ENCODE data around the gene CRK.

CRK gene

GRCh38 chr17:1486802-1487695, 31.0 kb upstream of the CRK start:
- peak; percentile 42 to 62 (median 43) for DNase-seq (ENCODE audit: low read depth in 4 of 4, low spot score in 1 of 4)

- DNase-seq (ENCODE audit: low read depth in 4 of 4, low spot score in 1 of 4): peak in 3 of 4 experiments; percentile 33 to 50 (median 47)
These were observed 29.7 kb upstream of the CRK start for GRCh38 chr17:1485423-1486376.

- no peak for DNase-seq (ENCODE audit: low read depth in 4 of 4, low spot score in 1 of 4)
These were observed 28.8 kb upstream of the CRK start for GRCh38 chr17:1484676-1485422.

DNA sequence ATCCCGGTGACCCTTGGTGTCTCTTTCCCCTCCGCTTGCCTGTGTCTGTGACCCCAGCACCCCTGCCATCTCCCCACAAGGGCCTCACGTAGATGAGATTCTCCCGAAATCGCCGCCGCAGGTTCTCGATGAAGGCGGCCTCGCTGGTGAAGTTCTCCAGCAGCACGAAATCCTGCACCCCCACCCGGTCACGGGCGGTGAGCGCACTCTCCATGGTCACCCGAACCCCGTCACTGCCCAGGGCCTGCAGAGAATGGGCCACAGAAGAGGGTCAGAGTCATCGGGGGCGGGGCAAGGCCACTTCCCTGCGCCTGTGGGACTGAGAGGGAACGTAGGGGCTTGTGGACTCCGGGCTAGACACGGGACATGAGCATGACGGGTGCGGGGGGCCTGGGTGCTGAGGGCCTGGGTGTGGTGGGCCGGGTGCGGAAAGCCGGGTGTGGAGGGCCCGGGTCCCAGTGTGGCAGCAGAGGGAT, 28.1 kb upstream of the CRK start:
- DNase-seq (ENCODE audit: low read depth in 4 of 4, low spot score in 1 of 4): no peak

GRCh38 chr17:1482680-1483079, 26.6 kb upstream of the CRK start:
- DNase-seq (ENCODE audit: low read depth in 4 of 4, low spot score in 1 of 4): no peak

DNA sequence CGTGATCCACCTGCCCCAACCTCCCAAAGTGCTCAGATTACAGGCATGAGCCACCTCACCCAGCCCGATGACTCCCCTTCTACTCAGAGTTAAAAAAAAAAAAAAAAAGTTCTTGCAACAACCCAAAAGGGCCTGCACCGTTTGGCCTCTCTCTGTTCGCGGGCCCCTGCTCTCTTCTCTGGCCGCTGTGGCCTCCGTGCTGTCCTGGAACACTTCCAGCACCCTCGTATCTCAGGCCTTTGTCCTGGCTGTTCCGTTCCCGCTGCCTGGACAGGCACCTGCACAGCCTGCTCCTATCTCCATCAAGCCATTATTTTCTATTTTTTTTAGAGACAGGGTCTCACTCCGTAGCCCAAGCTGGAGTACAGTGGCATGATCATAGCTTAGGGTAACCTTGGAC, 25.7 kb upstream of the CRK start:
- DNase-seq (ENCODE audit: low read depth in 4 of 4, low spot score in 1 of 4): no peak

DNA sequence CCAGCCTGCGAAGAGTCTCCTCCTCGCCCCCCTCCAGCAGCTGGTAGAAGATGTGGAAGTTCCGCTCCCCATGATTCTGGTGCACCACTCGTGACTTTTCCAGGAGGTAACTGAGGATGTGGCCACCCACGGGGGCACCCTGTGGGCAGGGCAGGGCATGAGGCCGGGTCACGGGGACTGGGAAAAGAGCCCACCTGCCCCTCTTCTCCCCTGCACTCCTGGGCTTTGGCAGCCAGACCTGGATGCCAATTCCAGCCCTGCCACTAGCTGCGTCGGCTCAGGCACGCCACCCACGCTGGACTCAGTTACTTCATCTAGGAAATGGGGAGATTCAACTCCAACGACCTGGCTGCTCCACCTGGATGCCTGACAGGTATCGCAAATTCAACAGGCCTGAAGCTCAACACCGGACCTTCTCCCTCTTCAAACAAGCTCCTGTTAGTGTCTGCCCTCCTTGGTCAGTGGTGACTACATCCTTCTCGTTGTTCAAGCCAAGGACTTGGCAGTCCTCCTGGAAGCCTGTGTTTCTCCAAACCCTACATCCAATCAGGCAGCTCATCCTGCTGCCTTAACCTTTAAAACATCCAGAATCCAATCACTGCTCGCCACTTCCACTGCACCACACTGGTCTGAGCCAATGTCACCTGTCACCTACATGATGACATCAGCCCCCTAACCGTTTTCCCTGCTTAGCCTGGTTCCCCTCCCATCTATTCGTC, 24.9 kb upstream of the CRK start:
- no peak for DNase-seq (ENCODE audit: low read depth in 4 of 4, low spot score in 1 of 4)

DNA sequence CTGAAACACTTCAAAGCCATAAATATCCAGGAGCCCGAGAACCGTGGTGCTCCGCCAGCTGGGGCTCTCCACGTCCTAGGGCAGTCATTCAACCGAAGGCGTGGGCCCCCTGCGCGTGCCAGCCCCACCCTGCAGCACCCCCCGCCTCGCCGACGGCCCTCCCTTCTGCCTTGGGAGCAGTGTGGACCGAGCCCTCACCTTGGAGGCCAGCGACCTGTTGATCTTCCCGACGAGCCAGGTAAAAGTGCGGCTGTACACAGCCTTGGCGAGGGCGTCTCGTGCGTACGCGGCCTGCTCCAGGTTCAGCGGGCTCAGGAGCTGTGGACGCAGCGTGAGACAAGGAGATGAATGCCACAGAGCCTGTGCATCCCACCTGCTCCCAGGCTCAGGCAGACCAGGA, 22.4 kb upstream of the CRK start:
- no peak for DNase-seq (ENCODE audit: low read depth in 4 of 4, low spot score in 1 of 4)

DNA sequence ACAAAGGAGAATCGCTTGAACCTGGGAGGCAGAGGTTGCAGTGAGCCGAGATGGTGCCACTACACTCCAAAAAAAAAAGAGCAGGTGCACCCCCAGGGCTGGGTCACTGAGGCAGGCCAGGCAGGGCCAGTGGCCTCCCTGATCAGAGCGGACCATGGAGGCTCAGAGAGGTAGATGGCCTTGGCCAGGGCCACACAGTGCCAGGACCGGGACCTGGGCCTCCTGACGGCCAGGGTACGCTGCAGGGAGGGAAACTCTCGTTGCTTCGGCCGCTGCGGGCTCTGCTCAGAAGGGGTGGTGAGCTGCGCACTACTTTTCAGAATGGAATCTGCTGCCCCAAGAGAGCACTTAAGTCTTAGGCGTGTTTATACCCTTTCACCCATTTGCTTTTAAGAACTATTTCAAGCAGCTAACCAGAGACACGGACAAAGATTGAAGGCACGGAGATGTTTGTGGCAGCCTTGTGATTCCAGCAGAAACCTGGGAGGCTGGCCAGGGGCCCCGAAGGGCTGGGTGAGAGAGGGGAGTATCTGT, 19.4 kb upstream of the CRK start:
- DNase-seq (ENCODE audit: low read depth in 4 of 4, low spot score in 1 of 4): no peak

DNA sequence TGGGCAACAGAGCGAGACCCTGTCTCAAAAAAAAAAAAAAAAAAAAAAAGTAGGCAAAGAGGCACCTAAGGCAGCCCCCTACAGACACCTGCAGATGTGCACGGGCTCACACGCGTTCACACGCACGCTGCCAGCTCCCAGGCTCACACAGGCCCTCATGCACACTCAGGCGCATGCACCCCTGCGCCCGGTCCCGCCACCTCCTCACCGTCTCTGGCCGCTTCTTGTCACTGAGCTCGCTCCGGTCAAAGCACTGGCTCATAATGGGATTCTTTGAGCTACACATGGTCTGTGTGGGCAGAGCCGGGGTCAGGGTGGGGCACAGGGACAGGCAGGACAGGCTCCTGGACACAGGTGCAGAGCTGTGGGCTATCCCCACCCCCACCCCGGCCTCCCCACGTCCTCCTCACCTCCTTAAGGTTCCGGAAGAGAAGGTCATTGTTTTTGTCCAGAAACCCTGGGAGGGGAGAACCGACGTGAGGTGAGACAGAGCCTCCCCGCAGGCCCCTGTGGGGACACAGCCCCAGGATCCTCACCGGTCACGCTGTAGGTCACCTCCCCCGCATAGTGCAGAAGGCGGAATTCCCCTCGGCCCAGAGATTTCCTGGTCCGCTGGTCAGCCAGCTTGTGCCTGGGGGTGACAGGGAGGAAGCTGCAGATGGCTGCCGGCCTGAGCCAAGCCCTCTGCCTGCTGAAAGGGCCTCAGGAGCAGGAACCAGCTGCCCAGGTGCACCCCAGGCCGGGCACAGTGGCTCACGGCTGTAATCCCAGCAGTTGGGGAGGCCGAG, 18.6 kb upstream of the CRK start:
- DNase-seq (ENCODE audit: low read depth in 4 of 4, low spot score in 1 of 4): no peak

DNA sequence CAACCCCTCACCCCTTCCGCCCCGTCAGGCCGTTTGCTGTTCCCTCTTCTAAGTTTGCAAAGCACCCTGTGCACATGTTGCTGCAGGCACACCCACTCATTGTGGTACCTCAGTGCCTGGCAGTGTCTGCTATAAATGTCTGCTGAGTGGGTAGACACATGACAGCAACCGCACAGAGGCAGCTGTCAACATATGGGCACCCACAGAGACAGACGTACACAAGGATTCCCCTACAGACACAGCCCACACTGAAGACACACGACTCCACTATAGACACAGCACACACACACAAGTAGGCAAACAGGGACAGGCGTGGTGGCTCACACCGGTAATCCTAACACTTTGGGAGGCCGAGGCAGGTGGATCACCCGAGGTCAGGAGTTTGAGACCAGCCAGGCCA, 17.8 kb upstream of the CRK start:
- no peak for DNase-seq (ENCODE audit: low read depth in 4 of 4, low spot score in 1 of 4)

DNA sequence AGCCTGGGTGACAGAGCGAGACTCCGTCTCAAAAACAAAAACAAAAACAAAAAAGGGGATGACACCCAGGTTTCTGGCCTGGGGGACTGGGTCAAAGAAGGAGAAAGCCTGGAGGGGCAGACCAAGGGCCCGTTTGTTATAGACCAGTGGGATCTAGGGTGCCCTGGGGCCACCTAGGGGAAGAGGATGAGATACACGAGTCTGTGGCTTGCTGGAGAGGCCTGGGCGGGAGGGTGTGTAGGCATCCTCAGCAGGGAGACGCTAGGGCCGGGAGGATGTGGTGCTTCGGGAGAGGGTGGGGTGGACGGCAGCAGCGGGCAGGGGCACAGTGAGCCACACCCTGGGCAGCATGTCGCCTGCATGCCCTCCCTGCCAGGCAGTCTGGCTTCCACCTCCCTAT, 17.1 kb upstream of the CRK start:
- no peak for DNase-seq (ENCODE audit: low read depth in 4 of 4, low spot score in 1 of 4)

- no peak for DNase-seq (ENCODE audit: low read depth in 4 of 4, low spot score in 1 of 4)
These were observed 16.1 kb upstream of the CRK start for GRCh38 chr17:1471911-1472821.

GRCh38 chr17:1471490-1471889, 15.5 kb upstream of the CRK start:
- no peak for DNase-seq (ENCODE audit: low read depth in 4 of 4, low spot score in 1 of 4)

GRCh38 chr17:1470755-1471462, 14.9 kb upstream of the CRK start:
- DNase-seq (ENCODE audit: low read depth in 4 of 4, low spot score in 1 of 4): no peak

DNA sequence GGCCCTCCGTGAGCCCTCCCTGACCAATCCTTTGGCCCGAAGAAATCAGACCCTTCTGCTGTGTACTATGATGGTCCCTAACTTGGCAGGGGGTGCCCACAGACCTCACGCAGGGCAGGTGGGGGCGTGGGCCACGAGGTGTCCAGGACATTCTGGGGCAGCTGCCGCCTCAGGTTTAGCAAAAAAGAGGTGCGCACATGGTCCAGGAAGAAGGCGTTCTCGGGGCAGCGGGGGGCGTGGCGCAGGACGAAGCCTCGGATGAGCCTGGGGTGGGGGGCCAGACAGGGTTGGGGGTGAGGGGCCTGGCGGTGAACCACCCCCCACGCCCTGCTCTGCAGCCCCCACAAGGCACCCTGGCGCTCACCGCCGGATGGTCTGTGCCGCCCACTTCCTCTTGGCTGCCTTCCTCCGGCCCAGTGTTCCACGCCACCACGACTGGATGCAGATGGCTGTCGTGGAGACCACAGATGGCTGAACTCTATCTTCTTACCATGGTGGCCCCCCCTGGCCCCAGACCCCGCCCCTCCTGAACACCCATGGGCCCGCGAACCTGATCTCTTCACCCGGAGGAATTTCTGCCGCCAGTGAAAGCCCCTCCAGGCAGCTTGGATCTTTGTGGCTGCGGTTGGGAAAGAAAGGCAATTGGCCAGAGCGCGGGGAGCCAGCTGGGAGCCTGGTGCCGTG, 14.2 kb upstream of the CRK start:
- DNase-seq (ENCODE audit: low read depth in 4 of 4, low spot score in 1 of 4): no peak

DNA sequence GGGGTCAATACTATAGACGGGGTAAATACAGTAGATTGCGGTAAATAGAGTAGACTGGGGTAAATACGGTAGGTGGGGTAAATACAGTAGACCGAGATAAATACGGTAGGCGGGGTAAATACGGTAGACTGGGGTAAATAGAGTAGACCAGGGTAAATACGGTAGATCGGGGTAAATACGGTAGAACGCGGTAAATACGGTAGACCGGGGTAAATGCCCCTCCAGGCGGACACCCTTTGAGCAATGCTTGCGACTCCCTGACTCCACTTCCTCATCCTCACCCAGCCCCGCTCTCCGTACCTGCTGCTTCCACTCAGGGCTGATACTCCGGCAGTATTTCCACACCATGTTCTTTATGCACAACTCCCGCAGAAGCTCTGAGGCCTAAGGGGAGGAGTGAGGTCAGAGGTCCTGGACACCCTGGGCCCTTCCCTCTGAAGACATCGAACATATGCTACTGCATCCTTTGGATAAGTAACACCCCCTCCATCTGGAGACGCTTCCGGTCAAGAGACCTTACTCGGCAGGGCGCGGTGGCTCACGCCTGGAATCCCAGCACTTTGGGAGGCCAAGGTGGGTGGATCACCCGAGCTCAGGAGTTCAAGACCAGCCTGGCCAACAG, 13.3 kb upstream of the CRK start:
- DNase-seq (ENCODE audit: low read depth in 4 of 4, low spot score in 1 of 4): no peak

All from stimulated activated CD4-positive, alpha-beta T cell treated with anti-CD3 and anti-CD28 coated beads, Interleukin-1b, Interleukin-23, amount 100 ng/mL, for 24 hours (primary cell).